Prostate gland (tissue), 2 donors: Measurements from ENCODE around the gene OR6C75.

Experiments
- CTCF ChIP-seq, 4 experiments: fragments of 200-600 bp in 2 of 4; fragments of 450-650 bp in 2 of 4; sonication (generic) in 2 of 4; IDR thresholded peaks; 1 replicate in 3 of 4; 2 replicates in 1 of 4; pipeline ENCODE4 v1.5.1; 2016 to 2019; ENCODE audit warnings: antibody characterized with exemption in 4 of 4, mild to moderate bottlenecking in 2 of 4, moderate library complexity in 2 of 4
- POLR2A ChIP-seq: fragments of 450-650 bp; IDR thresholded peaks from one replicate; pipeline ENCODE4 v1.6.1; 2016; ENCODE audit warnings: antibody characterized with exemption, mild to moderate bottlenecking
- POLR2AphosphoS5 ChIP-seq: sonication (generic); formaldehyde crosslinking; IDR thresholded peaks from one replicate; pipeline ENCODE4 v1.6.1; 2017; ENCODE audit warnings: antibody characterized with exemption

GRCh38 chr12:55320201-55320600 lies 42.6 kb upstream of the OR6C75 start:
- TF ChIP-seq CTCF (IDR thresholded peaks at IDR 0.05) (no peak), POLR2A (no peak), POLR2AphosphoS5 (no peak)
